HEK293 (cell line): ENCODE measurements around the gene KDELR1.
A peak's percentile ranks its signal among the peaks of the same experiment; 100 is the strongest.

Source experiments
- CTCF ChIA-PET: fragments of 350-600 bp; formaldehyde crosslinking; extraction: SDS; loops from one replicate; lab custom pipeline; 2021; ENCODE audit warnings: antibody characterized with exemption; lab: Yijun Ruan, JAX
- POLR2A ChIA-PET: fragments of 300-600 bp; formaldehyde crosslinking; extraction: SDS; loops from one replicate; lab custom pipeline; 2020; ENCODE audit warnings: antibody characterized with exemption, inconsistent platforms; lab: Yijun Ruan, JAX
- H3K27ac ChIP-seq: fragments of 200-500 bp; sonication (Bioruptor generic); 2 replicates; pipeline ENCODE4 v1.5.1; 2014; ENCODE audit warnings: low read depth, low read length, control low read depth, inconsistent platforms; ENCODE audit errors: extremely low read depth
- H3K36me3 ChIP-seq, 2 experiments: fragments of 200-500 bp in 1 of 2; sonication (Bioruptor generic) in 1 of 2; 1 replicate in 1 of 2; 2 replicates in 1 of 2; pipeline ENCODE4 v1.5.1; 2014 to 2017; ENCODE audit warnings: inconsistent platforms in 2 of 2, low read length in 2 of 2; ENCODE audit not compliant: control insufficient read depth in 2 of 2, insufficient read depth in 1 of 2
- H3K4me1 ChIP-seq: fragments of 200-500 bp; sonication (Bioruptor generic); 2 replicates; pipeline ENCODE4 v1.5.1; 2014; ENCODE audit warnings: mild to moderate bottlenecking, low read length, inconsistent platforms; ENCODE audit not compliant: control insufficient read depth, insufficient read depth
- H3K4me3 ChIP-seq: 2 replicates; pipeline ENCODE4 v1.5.1; 2011; ENCODE audit warnings: low read depth, mild to moderate bottlenecking, control low read depth, low read length, moderate library complexity
- H3K9me3 ChIP-seq: fragments of 200-500 bp; sonication (Bioruptor generic); 2 replicates; pipeline ENCODE4 v1.5.1; 2014; ENCODE audit warnings: low read depth, low read length, inconsistent platforms; ENCODE audit not compliant: control insufficient read depth, insufficient read depth
- BCL11B ChIP-seq: fragments of 450-650 bp; formaldehyde crosslinking; IDR thresholded peaks from 2 replicates; pipeline ENCODE4 v1.5.1; 2016; ENCODE audit warnings: low read depth, missing biosample characterization, missing genetic modification characterization
- GLI4 ChIP-seq: fragments of 450-650 bp; formaldehyde crosslinking; IDR thresholded peaks from 2 replicates; pipeline ENCODE4 v1.5.1; 2016; ENCODE audit warnings: missing biosample characterization, missing genetic modification characterization
- HOXC10 ChIP-seq: sonication (generic); formaldehyde crosslinking; IDR thresholded peaks from 2 replicates; pipeline ENCODE4 v1.8.1; 2023; ENCODE audit warnings: mild to moderate bottlenecking, missing genetic modification reagents
- KLF10 ChIP-seq: fragments of 450-650 bp; IDR thresholded peaks from 2 replicates; pipeline ENCODE4 v1.5.1; 2018; ENCODE audit warnings: missing biosample characterization, mild to moderate bottlenecking, missing genetic modification characterization
- OVOL3 ChIP-seq: fragments of 450-650 bp; formaldehyde crosslinking; IDR thresholded peaks from 2 replicates; pipeline ENCODE4 v1.5.1; 2016; ENCODE audit warnings: missing biosample characterization, missing genetic modification characterization
- SP2 ChIP-seq: fragments of 450-650 bp; formaldehyde crosslinking; IDR thresholded peaks from 2 replicates; pipeline ENCODE4 v1.5.1; 2016; ENCODE audit warnings: missing biosample characterization, missing genetic modification characterization
- ZBTB8A ChIP-seq: fragments of 450-650 bp; formaldehyde crosslinking; IDR thresholded peaks from 2 replicates; pipeline ENCODE4 v1.5.1; 2016; ENCODE audit warnings: missing biosample characterization, missing genetic modification characterization
- ZFP3 ChIP-seq: fragments of 450-650 bp; formaldehyde crosslinking; IDR thresholded peaks from 2 replicates; pipeline ENCODE4 v1.5.1; 2016; ENCODE audit warnings: low read depth, missing biosample characterization, missing genetic modification characterization
- ZNF10 ChIP-seq: fragments of 450-650 bp; formaldehyde crosslinking; IDR thresholded peaks from 2 replicates; pipeline ENCODE4 v1.5.1; 2017; ENCODE audit warnings: missing biosample characterization, missing genetic modification characterization
- ZNF391 ChIP-seq: fragments of 450-650 bp; formaldehyde crosslinking; IDR thresholded peaks from 2 replicates; pipeline ENCODE4 v1.5.1; 2016; ENCODE audit warnings: low read depth, missing biosample characterization, missing genetic modification characterization, borderline replicate concordance
- ZNF423 ChIP-seq: fragments of 450-650 bp; formaldehyde crosslinking; IDR thresholded peaks from 2 replicates; pipeline ENCODE4 v1.5.1; 2016; ENCODE audit warnings: missing biosample characterization, missing genetic modification characterization
- ZNF529 ChIP-seq: fragments of 450-650 bp; formaldehyde crosslinking; IDR thresholded peaks from 2 replicates; pipeline ENCODE4 v1.5.1; 2017; ENCODE audit warnings: missing genetic modification characterization, missing biosample characterization; ENCODE audit not compliant: insufficient replicate concordance
- ZNF544 ChIP-seq: fragments of 450-650 bp; formaldehyde crosslinking; IDR thresholded peaks from 2 replicates; pipeline ENCODE4 v1.5.0; 2017; ENCODE audit warnings: missing biosample characterization, missing genetic modification characterization
- ZNF621 ChIP-seq: fragments of 450-650 bp; formaldehyde crosslinking; IDR thresholded peaks from 2 replicates; pipeline ENCODE4 v1.5.1; 2017; ENCODE audit warnings: missing biosample characterization, missing genetic modification characterization
- ZNF623 ChIP-seq: fragments of 450-650 bp; formaldehyde crosslinking; IDR thresholded peaks from 2 replicates; pipeline ENCODE4 v1.5.1; 2016; ENCODE audit warnings: missing biosample characterization, missing genetic modification characterization
- ZNF658 ChIP-seq: fragments of 450-650 bp; formaldehyde crosslinking; IDR thresholded peaks from 2 replicates; pipeline ENCODE4; 2016; ENCODE audit warnings: missing biosample characterization, missing genetic modification characterization
- ZNF747 ChIP-seq: fragments of 450-650 bp; formaldehyde crosslinking; IDR thresholded peaks from 2 replicates; pipeline ENCODE4 v1.5.1; 2016; ENCODE audit warnings: missing biosample characterization, missing genetic modification characterization
- ZXDB ChIP-seq: fragments of 450-650 bp; formaldehyde crosslinking; IDR thresholded peaks from 2 replicates; pipeline ENCODE4 v1.5.1; 2016; ENCODE audit warnings: missing biosample characterization, missing genetic modification characterization
- TF ChIP-seq, protein P1 (sequence below): fragments of 450-650 bp; formaldehyde crosslinking; IDR thresholded peaks from 2 replicates; pipeline ENCODE4 v1.5.1; 2017; ENCODE audit warnings: missing biosample characterization, missing genetic modification characterization
- TF ChIP-seq, protein P2 (sequence below): fragments of 450-650 bp; formaldehyde crosslinking; IDR thresholded peaks from 2 replicates; pipeline ENCODE4 v1.5.1; 2017; ENCODE audit warnings: missing biosample characterization, missing genetic modification characterization

Gene KDELR1

DNA sequence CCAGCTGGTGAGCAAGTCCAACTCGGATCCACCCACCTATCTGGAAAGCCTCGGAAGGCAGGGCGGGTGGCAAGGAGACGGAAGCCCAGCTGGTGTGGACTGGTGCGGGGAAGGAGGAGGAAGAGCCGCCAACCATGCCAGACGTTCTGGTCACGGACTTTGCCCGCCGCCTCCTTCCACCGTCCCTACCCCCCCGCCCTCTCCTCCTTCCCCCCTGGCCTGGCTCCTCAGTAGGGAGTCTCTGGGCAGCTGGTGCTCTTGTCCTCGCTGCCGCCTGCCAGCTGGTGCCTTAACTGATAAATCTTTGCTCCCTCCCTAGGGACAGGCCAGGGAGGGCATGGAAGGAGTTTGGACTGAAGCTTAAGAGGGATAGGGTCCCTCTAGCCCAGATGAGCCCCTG, 22.4 kb downstream of the KDELR1 start (continued):
- TF ChIP-seq ZXDB (no peak), ZNF658 (tag by site-specific recombination) (no peak), ZFP3 (tag by site-specific recombination) (no peak), BCL11B (tag by site-specific recombination) (no peak), KLF10 (tag by site-specific recombination) (no peak), ZNF544 (tag by site-specific recombination) (no peak), ZNF391 (tag by site-specific recombination) (no peak)
- TF ChIP-seq, protein P1, sequence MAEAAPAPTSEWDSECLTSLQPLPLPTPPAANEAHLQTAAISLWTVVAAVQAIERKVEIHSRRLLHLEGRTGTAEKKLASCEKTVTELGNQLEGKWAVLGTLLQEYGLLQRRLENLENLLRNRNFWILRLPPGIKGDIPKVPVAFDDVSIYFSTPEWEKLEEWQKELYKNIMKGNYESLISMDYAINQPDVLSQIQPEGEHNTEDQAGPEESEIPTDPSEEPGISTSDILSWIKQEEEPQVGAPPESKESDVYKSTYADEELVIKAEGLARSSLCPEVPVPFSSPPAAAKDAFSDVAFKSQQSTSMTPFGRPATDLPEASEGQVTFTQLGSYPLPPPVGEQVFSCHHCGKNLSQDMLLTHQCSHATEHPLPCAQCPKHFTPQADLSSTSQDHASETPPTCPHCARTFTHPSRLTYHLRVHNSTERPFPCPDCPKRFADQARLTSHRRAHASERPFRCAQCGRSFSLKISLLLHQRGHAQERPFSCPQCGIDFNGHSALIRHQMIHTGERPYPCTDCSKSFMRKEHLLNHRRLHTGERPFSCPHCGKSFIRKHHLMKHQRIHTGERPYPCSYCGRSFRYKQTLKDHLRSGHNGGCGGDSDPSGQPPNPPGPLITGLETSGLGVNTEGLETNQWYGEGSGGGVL (tag by site-specific recombination) = no peak

DNA sequence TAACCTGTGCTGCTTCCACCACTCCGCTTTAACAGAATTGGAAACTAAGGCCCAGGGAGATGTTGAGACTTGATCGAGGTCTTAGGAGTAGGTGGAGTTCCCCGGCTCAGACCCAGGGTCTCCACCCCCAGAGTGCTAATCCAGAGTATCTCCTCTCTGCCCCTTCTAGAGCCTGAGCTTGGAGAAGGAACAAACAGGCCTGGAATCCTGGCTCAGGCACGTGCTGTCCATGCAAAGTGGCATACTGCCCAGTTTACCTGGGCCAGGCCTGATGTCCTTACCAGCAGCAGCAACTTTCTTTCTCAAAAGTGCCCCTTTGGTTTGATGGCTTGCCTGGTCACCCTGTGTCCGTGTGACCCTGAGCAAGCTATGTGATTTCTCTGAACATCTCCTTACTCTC, 23.5 kb downstream of the KDELR1 start:
- ChIA-PET POLR2A (no interaction called here), CTCF (no interaction called here)
- Histone ChIP-seq H3K36me3 (no peaks in the 10 kb centered on the region; a peak in 1 of 3 replicates), H3K9me3 (no peaks in the 10 kb centered on the region), H3K4me3 (no peak overlapping the region), H3K4me1 (peaks cover 8% of the 10 kb centered on the region), H3K27ac (peak overlapping the region; percentile 17; the same call in 1 of the 2 replicates)
- no peak for TF ChIP-seq ZNF623 (tag by site-specific recombination)
- no peak for TF ChIP-seq ZNF423 (tag by site-specific recombination)

DNA sequence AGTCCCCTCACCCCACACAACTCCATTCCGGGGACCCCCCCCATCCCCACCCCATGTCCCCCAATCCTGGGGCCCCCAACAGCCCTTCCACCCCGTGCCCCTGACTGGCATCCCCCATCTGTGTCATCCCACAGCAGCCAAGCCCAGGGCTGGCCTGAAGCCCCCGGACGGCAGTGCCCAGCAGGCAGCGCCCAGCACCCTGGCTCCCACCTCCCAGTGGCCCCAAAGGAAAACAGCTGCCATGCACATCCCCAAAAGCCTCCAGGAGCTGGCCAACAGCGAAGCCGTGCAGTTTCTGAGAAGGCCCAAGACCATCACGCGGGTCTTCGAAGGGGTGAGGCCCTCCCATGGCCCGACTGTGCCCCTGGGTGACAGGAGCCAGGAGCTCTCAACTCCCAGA, 25.7 kb downstream of the KDELR1 start:
- TF ChIP-seq, protein P2, sequence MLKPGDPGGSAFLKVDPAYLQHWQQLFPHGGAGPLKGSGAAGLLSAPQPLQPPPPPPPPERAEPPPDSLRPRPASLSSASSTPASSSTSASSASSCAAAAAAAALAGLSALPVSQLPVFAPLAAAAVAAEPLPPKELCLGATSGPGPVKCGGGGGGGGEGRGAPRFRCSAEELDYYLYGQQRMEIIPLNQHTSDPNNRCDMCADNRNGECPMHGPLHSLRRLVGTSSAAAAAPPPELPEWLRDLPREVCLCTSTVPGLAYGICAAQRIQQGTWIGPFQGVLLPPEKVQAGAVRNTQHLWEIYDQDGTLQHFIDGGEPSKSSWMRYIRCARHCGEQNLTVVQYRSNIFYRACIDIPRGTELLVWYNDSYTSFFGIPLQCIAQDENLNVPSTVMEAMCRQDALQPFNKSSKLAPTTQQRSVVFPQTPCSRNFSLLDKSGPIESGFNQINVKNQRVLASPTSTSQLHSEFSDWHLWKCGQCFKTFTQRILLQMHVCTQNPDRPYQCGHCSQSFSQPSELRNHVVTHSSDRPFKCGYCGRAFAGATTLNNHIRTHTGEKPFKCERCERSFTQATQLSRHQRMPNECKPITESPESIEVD = no peak
- no peak for TF ChIP-seq GLI4 (tag by site-specific recombination)
- TF ChIP-seq SP2 (tag by site-specific recombination) = no peak
- TF ChIP-seq ZNF621 (tag by site-specific recombination) = no peak
- TF ChIP-seq ZNF747 = no peak
- no peak for TF ChIP-seq ZNF529
- TF ChIP-seq ZNF10 (tag by site-specific recombination) = no peak
- TF ChIP-seq HOXC10 (CRISPR knock-in tag) = no peak
- TF ChIP-seq OVOL3 = no peak
- no peak for TF ChIP-seq ZBTB8A (tag by site-specific recombination)
- TF ChIP-seq, all 188 proteins: peak for 0
- H3K4me1 ChIP-seq = peaks cover 4% of the 10 kb centered on the region; the same call in 1 of the 2 replicates
- H3K9me3 ChIP-seq = no peaks in the 10 kb centered on the region
- peaks cover 2 to 4% of the 10 kb centered on the region in 2 experiments; a peak in 2 of 3 replicates for H3K36me3 ChIP-seq
- POLR2A ChIA-PET = no interaction called here
- H3K27ac ChIP-seq = no peak overlapping the region
- CTCF ChIA-PET = interaction anchor here (1.0 to 3.3 kb wide), 2 partner anchors 26 kb away, joined by 4 to 28 read pairs; partner anchors contain the start of gene KDELR1
- no peak overlapping the region for H3K4me3 ChIP-seq
